ENCODE measurements around the gene ZNF514.
"Not testable (repeated sequence)": the region's sequence is repeated elsewhere in the genome, so short reads cannot be mapped to it uniquely, and the experiment has no call there.

Gene ZNF514

GRCh38 chr2:95110395-95110794 is 49.3 kb downstream of the ZNF514 start:
- TF ChIP-seq, protein P1, sequence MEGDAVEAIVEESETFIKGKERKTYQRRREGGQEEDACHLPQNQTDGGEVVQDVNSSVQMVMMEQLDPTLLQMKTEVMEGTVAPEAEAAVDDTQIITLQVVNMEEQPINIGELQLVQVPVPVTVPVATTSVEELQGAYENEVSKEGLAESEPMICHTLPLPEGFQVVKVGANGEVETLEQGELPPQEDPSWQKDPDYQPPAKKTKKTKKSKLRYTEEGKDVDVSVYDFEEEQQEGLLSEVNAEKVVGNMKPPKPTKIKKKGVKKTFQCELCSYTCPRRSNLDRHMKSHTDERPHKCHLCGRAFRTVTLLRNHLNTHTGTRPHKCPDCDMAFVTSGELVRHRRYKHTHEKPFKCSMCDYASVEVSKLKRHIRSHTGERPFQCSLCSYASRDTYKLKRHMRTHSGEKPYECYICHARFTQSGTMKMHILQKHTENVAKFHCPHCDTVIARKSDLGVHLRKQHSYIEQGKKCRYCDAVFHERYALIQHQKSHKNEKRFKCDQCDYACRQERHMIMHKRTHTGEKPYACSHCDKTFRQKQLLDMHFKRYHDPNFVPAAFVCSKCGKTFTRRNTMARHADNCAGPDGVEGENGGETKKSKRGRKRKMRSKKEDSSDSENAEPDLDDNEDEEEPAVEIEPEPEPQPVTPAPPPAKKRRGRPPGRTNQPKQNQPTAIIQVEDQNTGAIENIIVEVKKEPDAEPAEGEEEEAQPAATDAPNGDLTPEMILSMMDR (IDR thresholded peaks at IDR 0.05; ENCODE audit: insufficient read depth, low read depth, low read length, missing control alignments), result no peak
- DNase-seq (ENCODE audit: low read depth), result no peak
- no peak overlapping the region for H3K4me3 ChIP-seq (ENCODE audit: low read length)

GRCh38 chr2:95109260-95109659 is 50.4 kb downstream of the ZNF514 start:
- no peak overlapping the region for H3K4me3 ChIP-seq (ENCODE audit: low read length)
- TF ChIP-seq, protein P1 (IDR thresholded peaks at IDR 0.05; ENCODE audit: insufficient read depth, low read depth, low read length, missing control alignments), result no peak
- no peak for DNase-seq (ENCODE audit: low read depth)

- TF ChIP-seq, protein P1 (IDR thresholded peaks at IDR 0.05; ENCODE audit: insufficient read depth, low read depth, low read length, missing control alignments), result no peak
- DNase-seq (ENCODE audit: low read depth), result peak; percentile 51
These were observed 53.6 kb downstream of the ZNF514 start for GRCh38 chr2:95106081-95106480.

DNA sequence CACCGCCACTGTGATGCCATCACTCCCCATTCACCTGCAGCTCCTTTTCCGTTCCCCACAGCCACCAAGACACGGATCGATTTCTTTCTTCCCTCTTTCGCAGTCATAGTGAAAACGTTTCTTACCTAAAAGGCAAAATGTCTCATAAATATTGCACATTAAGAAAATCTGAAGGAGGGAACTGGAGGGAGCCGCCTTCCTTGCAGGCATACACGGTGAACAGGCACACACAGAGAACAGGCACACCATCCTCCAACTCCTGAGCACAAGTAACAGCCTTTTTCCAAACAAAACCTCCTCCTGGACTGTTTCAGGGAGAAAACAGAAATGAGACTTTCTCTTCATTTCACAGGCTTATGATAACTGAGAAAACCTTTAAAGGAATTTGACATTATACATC is 55.0 kb downstream of the ZNF514 start:
- H3K4me3 ChIP-seq (ENCODE audit: low read length), result no peak overlapping the region
- DNase-seq (ENCODE audit: low read depth), result no peak
- TF ChIP-seq, protein P1 (IDR thresholded peaks at IDR 0.05; ENCODE audit: insufficient read depth, low read depth, low read length, missing control alignments), result no peak

More at GRCh38 chr2:95106081-95106480, 53.6 kb downstream of the ZNF514 start:
- H3K4me3 ChIP-seq (ENCODE audit: low read length), result no peak overlapping the region

DNA sequence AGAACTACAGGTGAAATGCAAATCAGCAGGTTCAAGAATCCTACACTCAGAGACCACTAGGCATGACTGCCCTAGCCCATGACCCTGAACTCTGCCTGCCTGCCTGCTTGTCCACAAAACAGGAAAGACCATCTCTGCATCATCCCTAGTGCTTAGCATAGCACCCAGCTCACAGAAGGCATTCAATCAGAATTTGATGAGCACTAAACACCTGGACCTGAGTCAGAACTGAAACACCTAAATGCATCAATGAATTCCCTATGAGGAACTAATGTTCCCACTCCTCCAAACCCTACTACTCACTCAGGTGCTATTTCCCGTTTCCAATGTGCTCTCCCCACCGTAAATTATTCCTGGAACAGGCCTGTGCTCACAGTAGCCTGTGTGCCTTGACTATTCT is 59.7 kb downstream of the ZNF514 start:
- no peak for DNase-seq (ENCODE audit: low read depth)
- H3K4me3 ChIP-seq (ENCODE audit: low read length), result no peak overlapping the region
- TF ChIP-seq, protein P1 (IDR thresholded peaks at IDR 0.05; ENCODE audit: insufficient read depth, low read depth, low read length, missing control alignments), result no peak

GRCh38 chr2:95098273-95098672 is 61.4 kb downstream of the ZNF514 start:
- not testable (repeated sequence) for H3K4me3 ChIP-seq (ENCODE audit: low read length)

More at GRCh38 chr2:95098273-95098672, 61.4 kb downstream of the ZNF514 start:
- DNase-seq (ENCODE audit: low read depth), result not testable (repeated sequence)

Data from epithelial cell of esophagus (primary cell).